GM18499 (cell line): ENCODE measurements around the gene ATP6V1F.
A peak's percentile ranks its signal among the peaks of the same experiment; 100 is the strongest.

Source experiments
- ATAC-seq: cut with Tn5 transposase; IDR thresholded peaks from one replicate; pipeline ENCODE4 v1.9.1; 2021; ENCODE audit warnings: moderate number of reproducible peaks; ENCODE audit not compliant: insufficient read depth, unreplicated experiment

Gene ATP6V1F

GRCh38 chr7:128862571-128863432 lies at the start of gene ATP6V1F:
Gene ATP6V1F (plus strand): TSS chr7:128862856. CDS start chr7:128862905, 49 bp downstream.
- ATAC-seq = peak; percentile 66

- no peak for ATAC-seq
These were observed 48.2 kb upstream of the ATP6V1F start for GRCh38 chr7:128814499-128814898.

- no peak for ATAC-seq
These were observed 47.2 kb upstream of the ATP6V1F start for GRCh38 chr7:128815289-128815942.

GRCh38 chr7:128818694-128819093 lies 44.0 kb upstream of the ATP6V1F start:
- no peak for ATAC-seq

GRCh38 chr7:128821724-128822123 lies 40.9 kb upstream of the ATP6V1F start:
- no peak for ATAC-seq

GRCh38 chr7:128826512-128826911 lies 36.1 kb upstream of the ATP6V1F start:
- ATAC-seq = no peak

- ATAC-seq = no peak
These were observed 35.8 kb upstream of the ATP6V1F start for GRCh38 chr7:128826916-128827247.

GRCh38 chr7:128827248-128827958 lies 35.3 kb upstream of the ATP6V1F start:
- no peak for ATAC-seq

- no peak for ATAC-seq
These were observed 34.5 kb upstream of the ATP6V1F start for GRCh38 chr7:128827971-128828711.

- ATAC-seq = no peak
These were observed 33.1 kb upstream of the ATP6V1F start for GRCh38 chr7:128829391-128830166.

GRCh38 chr7:128830231-128831177 lies 32.2 kb upstream of the ATP6V1F start, which contains the start of gene FLNC:
Gene FLNC (plus strand): TSS chr7:128830406. CDS start chr7:128830638, 232 bp downstream.
- ATAC-seq = no peak

GRCh38 chr7:128831178-128831993 lies 31.3 kb upstream of the ATP6V1F start:
- ATAC-seq = no peak

- no peak for ATAC-seq
These were observed 30.4 kb upstream of the ATP6V1F start for GRCh38 chr7:128831994-128832879.

- ATAC-seq = no peak
These were observed 29.8 kb upstream of the ATP6V1F start for GRCh38 chr7:128832880-128833147.

GRCh38 chr7:128833148-128833945 lies 29.3 kb upstream of the ATP6V1F start:
- ATAC-seq = no peak

- no peak for ATAC-seq
These were observed 28.7 kb upstream of the ATP6V1F start for GRCh38 chr7:128833946-128834325.
